GM23338 (cell line): Measurements from ENCODE around the gene BCL11B. TPM values are rescaled to one million over a fixed set of nuclear protein-coding genes. Genes with fewer than 3 reads are reported as not detected.

Experiments used
- ATAC-seq: fragments of 200-7000 bp; cut with Tn5 transposase; 3 replicates; pipeline ENCODE4 v1.9.1; 2020
- DNase-seq: peaks from one replicate; pipeline ENCODE4 v3.0.0-alpha.2; 2015; ENCODE audit warnings: low spot score
- H2AFZ ChIP-seq: fragments of 200-600 bp; sonication (generic); 2 replicates; pipeline ENCODE4 v1.8.0; 2016; ENCODE audit warnings: antibody characterized with exemption, mild to moderate bottlenecking, moderate library complexity
- H3F3A ChIP-seq: fragments of 200-600 bp; sonication (generic); replicated peaks from 2 replicates; pipeline ENCODE4 v1.8.0; 2017; ENCODE audit warnings: antibody characterized with exemption, mixed run types, low read depth
- H3K27ac ChIP-seq: fragments of 200-600 bp; sonication (generic); 2 replicates; pipeline ENCODE4 v1.6.1; 2016; ENCODE audit warnings: low read depth
- H3K27me3 ChIP-seq: fragments of 200-600 bp; sonication (generic); 2 replicates; pipeline ENCODE4 v1.8.0; 2016; ENCODE audit warnings: mild to moderate bottlenecking, mixed run types, moderate library complexity; ENCODE audit not compliant: insufficient read depth
- H3K36me3 ChIP-seq: fragments of 200-600 bp; sonication (generic); 2 replicates; pipeline ENCODE4 v1.8.0; 2016; ENCODE audit warnings: mild to moderate bottlenecking; ENCODE audit not compliant: insufficient read depth
- H3K4me1 ChIP-seq: fragments of 200-600 bp; sonication (generic); 2 replicates; pipeline ENCODE4 v1.8.0; 2016; ENCODE audit warnings: mild to moderate bottlenecking, moderate library complexity; ENCODE audit not compliant: insufficient read depth
- H3K4me2 ChIP-seq: fragments of 200-600 bp; sonication (generic); 2 replicates; pipeline ENCODE4 v1.7.1; 2017; ENCODE audit warnings: mixed run types
- H3K4me3 ChIP-seq: fragments of 200-600 bp; sonication (generic); 2 replicates; pipeline ENCODE4 v1.6.1; 2016; ENCODE audit warnings: mixed run types
- H3K79me2 ChIP-seq: fragments of 200-600 bp; sonication (generic); replicated peaks from 2 replicates; pipeline ENCODE4 v1.8.0; 2017; ENCODE audit warnings: mild to moderate bottlenecking; ENCODE audit not compliant: insufficient read depth
- H3K9me2 ChIP-seq: fragments of 200-600 bp; sonication (generic); 2 replicates; pipeline ENCODE4 v1.8.0; 2017; ENCODE audit not compliant: insufficient read depth
- H4K20me1 ChIP-seq: fragments of 200-600 bp; sonication (generic); replicated peaks from 2 replicates; pipeline ENCODE4 v1.8.0; 2017; ENCODE audit warnings: mild to moderate bottlenecking; ENCODE audit not compliant: insufficient read depth
- H3K27ac Mint-ChIP-seq: 2 replicates; pipeline ENCODE4 v1.8.0; 2020; ENCODE audit warnings: inconsistent platforms, mild to moderate bottlenecking, moderate library complexity, mixed read lengths
- H3K27me3 Mint-ChIP-seq: 3 replicates; pipeline ENCODE4 v1.8.0; 2022; ENCODE audit warnings: low read depth, mild to moderate bottlenecking, moderate library complexity, mixed read lengths, inconsistent platforms; ENCODE audit not compliant: insufficient read depth, poor library complexity
- H3K36me3 Mint-ChIP-seq: 3 replicates; pipeline ENCODE4 v1.8.0; 2021; ENCODE audit warnings: low read depth, mild to moderate bottlenecking, inconsistent platforms, moderate library complexity, mixed read lengths
- H3K4me1 Mint-ChIP-seq: 3 replicates; pipeline ENCODE4 v1.8.0; 2020; ENCODE audit warnings: mild to moderate bottlenecking, inconsistent platforms, mixed read lengths
- H3K4me3 Mint-ChIP-seq: 3 replicates; pipeline ENCODE4 v1.8.0; 2021; ENCODE audit warnings: moderate library complexity, mild to moderate bottlenecking, inconsistent platforms, mixed read lengths
- H3K9me3 Mint-ChIP-seq: 3 replicates; pipeline ENCODE4 v1.8.0; 2020; ENCODE audit warnings: moderate library complexity, mild to moderate bottlenecking, inconsistent platforms, mixed read lengths
- CREB1 ChIP-seq: fragments of 250-450 bp; sonication (Bioruptor Pico); IDR thresholded peaks from 2 replicates; pipeline ENCODE4 v1.5.0; 2020; ENCODE audit warnings: low read depth, mild to moderate bottlenecking, moderate library complexity
- ETS1 ChIP-seq: IDR thresholded peaks from 2 replicates; pipeline ENCODE4 v1.6.1; 2016; ENCODE audit warnings: antibody characterized with exemption
- EZH2 ChIP-seq: fragments of 200-600 bp; sonication (generic); IDR thresholded peaks from one replicate; pipeline ENCODE4 v1.8.0; 2017; ENCODE audit warnings: antibody characterized with exemption, mild to moderate bottlenecking, low read depth; ENCODE audit not compliant: unreplicated experiment
- EZH2phosphoT487 ChIP-seq: fragments of 200-600 bp; sonication (generic); IDR thresholded peaks from one replicate; pipeline ENCODE4 v1.8.1; 2018; ENCODE audit warnings: antibody characterized with exemption; ENCODE audit not compliant: unreplicated experiment
- JUNB ChIP-seq: IDR thresholded peaks from one replicate; pipeline ENCODE4 v1.6.1; 2016; ENCODE audit warnings: antibody characterized with exemption; ENCODE audit not compliant: unreplicated experiment
- NANOG ChIP-seq: IDR thresholded peaks from 2 replicates; pipeline ENCODE4 v1.6.1; 2016; ENCODE audit warnings: antibody characterized with exemption, borderline replicate concordance
- POLR2AphosphoS5 ChIP-seq: IDR thresholded peaks from 2 replicates; pipeline ENCODE4 v1.6.1; 2016; ENCODE audit warnings: antibody characterized with exemption, low read depth
- STAT1 ChIP-seq: IDR thresholded peaks from one replicate; pipeline ENCODE4 v1.6.1; 2016; ENCODE audit warnings: antibody characterized with exemption; ENCODE audit not compliant: unreplicated experiment
- ZNF114 ChIP-seq: fragments of 250-450 bp; sonication (Bioruptor Pico); IDR thresholded peaks from 2 replicates; pipeline ENCODE4 v1.5.0; 2020; ENCODE audit warnings: mild to moderate bottlenecking, moderate library complexity
- ZNF331 ChIP-seq: fragments of 250-450 bp; sonication (Bioruptor Pico); IDR thresholded peaks from 2 replicates; pipeline ENCODE4 v1.5.0; 2020; ENCODE audit warnings: low read depth, mild to moderate bottlenecking, moderate library complexity
- polyA plus RNA-seq: library from polyadenylated mRNA; unstranded; fragments of >200 nt; fragmentation: Nextera tagmentation; extraction: Ambion mirVana; gene quantifications from 2 replicates; pipeline ENCODE4 v1.2.1, GENCODE V29; 2016
- total RNA-seq: library from RNA; depleted of rRNA; stranded (reverse); fragments of >200 nt; shearing (Covaris generic); gene quantifications from 2 replicates; pipeline ENCODE4 v1.2.3, GENCODE V29; 2014
- TF ChIP-seq, protein P1 (sequence below): IDR thresholded peaks from one replicate; pipeline ENCODE4 v1.6.1; 2018; ENCODE audit warnings: antibody characterized with exemption; ENCODE audit not compliant: unreplicated experiment
- TF ChIP-seq, protein P2 (sequence below), 2 experiments: fragments of 200-600 bp in 1 of 2; sonication (generic) in 1 of 2; conservative IDR thresholded peaks; 2 replicates each; pipeline versions ENCODE4 v1.5.1 to v1.6.1; 2016 to 2017; ENCODE audit warnings: antibody characterized with exemption in 2 of 2, low read depth in 2 of 2, mild to moderate bottlenecking in 2 of 2, moderate library complexity in 1 of 2
- TF ChIP-seq, protein P3 (sequence below): fragments of 250-450 bp; sonication (Bioruptor Pico); IDR thresholded peaks from 2 replicates; pipeline ENCODE4 v1.5.0; 2020; ENCODE audit warnings: mild to moderate bottlenecking, moderate library complexity

Gene BCL11B
- total and polyA plus RNA-seq, 2 experiments from 2014 or later: 2.4 to 6.7 TPM

- peak overlapping the region; percentile 44; the same call in 1 of the 2 replicates for H3K4me3 ChIP-seq
- peaks cover 96% of the 10 kb centered on the region for H3K79me2 ChIP-seq
- no peaks in the 10 kb centered on the region for H3K9me3 Mint-ChIP-seq
- peaks cover 3% of the 10 kb centered on the region; the same call in 1 of the 3 replicates for H3K36me3 Mint-ChIP-seq
- H4K20me1 ChIP-seq: 0 out of 2 replicates have a peak, but pooled peaks cover 8% of the 10 kb centered on the region
- H3K27ac Mint-ChIP-seq: no peak overlapping the region; the same call in 1 of the 2 replicates
- peaks cover 4% of the 10 kb centered on the region; the same call in 1 of the 2 replicates for H3F3A ChIP-seq
- peak overlapping the region; percentile 62 for H3K27ac ChIP-seq
- TF ChIP-seq ZNF331 (CRISPR knock-in tag): no peak
- no peak for TF ChIP-seq POLR2AphosphoS5
- TF ChIP-seq STAT1: no peak
- no peak for TF ChIP-seq ETS1
- TF ChIP-seq, protein P1, sequence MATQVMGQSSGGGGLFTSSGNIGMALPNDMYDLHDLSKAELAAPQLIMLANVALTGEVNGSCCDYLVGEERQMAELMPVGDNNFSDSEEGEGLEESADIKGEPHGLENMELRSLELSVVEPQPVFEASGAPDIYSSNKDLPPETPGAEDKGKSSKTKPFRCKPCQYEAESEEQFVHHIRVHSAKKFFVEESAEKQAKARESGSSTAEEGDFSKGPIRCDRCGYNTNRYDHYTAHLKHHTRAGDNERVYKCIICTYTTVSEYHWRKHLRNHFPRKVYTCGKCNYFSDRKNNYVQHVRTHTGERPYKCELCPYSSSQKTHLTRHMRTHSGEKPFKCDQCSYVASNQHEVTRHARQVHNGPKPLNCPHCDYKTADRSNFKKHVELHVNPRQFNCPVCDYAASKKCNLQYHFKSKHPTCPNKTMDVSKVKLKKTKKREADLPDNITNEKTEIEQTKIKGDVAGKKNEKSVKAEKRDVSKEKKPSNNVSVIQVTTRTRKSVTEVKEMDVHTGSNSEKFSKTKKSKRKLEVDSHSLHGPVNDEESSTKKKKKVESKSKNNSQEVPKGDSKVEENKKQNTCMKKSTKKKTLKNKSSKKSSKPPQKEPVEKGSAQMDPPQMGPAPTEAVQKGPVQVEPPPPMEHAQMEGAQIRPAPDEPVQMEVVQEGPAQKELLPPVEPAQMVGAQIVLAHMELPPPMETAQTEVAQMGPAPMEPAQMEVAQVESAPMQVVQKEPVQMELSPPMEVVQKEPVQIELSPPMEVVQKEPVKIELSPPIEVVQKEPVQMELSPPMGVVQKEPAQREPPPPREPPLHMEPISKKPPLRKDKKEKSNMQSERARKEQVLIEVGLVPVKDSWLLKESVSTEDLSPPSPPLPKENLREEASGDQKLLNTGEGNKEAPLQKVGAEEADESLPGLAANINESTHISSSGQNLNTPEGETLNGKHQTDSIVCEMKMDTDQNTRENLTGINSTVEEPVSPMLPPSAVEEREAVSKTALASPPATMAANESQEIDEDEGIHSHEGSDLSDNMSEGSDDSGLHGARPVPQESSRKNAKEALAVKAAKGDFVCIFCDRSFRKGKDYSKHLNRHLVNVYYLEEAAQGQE: no peak
- TF ChIP-seq EZH2: no peak
- TF ChIP-seq CREB1: no peak
- TF ChIP-seq JUNB: no peak
- TF ChIP-seq ZNF114: no peak
- TF ChIP-seq, protein P2, sequence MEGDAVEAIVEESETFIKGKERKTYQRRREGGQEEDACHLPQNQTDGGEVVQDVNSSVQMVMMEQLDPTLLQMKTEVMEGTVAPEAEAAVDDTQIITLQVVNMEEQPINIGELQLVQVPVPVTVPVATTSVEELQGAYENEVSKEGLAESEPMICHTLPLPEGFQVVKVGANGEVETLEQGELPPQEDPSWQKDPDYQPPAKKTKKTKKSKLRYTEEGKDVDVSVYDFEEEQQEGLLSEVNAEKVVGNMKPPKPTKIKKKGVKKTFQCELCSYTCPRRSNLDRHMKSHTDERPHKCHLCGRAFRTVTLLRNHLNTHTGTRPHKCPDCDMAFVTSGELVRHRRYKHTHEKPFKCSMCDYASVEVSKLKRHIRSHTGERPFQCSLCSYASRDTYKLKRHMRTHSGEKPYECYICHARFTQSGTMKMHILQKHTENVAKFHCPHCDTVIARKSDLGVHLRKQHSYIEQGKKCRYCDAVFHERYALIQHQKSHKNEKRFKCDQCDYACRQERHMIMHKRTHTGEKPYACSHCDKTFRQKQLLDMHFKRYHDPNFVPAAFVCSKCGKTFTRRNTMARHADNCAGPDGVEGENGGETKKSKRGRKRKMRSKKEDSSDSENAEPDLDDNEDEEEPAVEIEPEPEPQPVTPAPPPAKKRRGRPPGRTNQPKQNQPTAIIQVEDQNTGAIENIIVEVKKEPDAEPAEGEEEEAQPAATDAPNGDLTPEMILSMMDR (conservative IDR thresholded peaks at IDR 0.05; ENCODE audit: low read depth in 2 of 2): no peak
- no peak for TF ChIP-seq EZH2phosphoT487
- no peak for TF ChIP-seq NANOG
- TF ChIP-seq, protein P3, sequence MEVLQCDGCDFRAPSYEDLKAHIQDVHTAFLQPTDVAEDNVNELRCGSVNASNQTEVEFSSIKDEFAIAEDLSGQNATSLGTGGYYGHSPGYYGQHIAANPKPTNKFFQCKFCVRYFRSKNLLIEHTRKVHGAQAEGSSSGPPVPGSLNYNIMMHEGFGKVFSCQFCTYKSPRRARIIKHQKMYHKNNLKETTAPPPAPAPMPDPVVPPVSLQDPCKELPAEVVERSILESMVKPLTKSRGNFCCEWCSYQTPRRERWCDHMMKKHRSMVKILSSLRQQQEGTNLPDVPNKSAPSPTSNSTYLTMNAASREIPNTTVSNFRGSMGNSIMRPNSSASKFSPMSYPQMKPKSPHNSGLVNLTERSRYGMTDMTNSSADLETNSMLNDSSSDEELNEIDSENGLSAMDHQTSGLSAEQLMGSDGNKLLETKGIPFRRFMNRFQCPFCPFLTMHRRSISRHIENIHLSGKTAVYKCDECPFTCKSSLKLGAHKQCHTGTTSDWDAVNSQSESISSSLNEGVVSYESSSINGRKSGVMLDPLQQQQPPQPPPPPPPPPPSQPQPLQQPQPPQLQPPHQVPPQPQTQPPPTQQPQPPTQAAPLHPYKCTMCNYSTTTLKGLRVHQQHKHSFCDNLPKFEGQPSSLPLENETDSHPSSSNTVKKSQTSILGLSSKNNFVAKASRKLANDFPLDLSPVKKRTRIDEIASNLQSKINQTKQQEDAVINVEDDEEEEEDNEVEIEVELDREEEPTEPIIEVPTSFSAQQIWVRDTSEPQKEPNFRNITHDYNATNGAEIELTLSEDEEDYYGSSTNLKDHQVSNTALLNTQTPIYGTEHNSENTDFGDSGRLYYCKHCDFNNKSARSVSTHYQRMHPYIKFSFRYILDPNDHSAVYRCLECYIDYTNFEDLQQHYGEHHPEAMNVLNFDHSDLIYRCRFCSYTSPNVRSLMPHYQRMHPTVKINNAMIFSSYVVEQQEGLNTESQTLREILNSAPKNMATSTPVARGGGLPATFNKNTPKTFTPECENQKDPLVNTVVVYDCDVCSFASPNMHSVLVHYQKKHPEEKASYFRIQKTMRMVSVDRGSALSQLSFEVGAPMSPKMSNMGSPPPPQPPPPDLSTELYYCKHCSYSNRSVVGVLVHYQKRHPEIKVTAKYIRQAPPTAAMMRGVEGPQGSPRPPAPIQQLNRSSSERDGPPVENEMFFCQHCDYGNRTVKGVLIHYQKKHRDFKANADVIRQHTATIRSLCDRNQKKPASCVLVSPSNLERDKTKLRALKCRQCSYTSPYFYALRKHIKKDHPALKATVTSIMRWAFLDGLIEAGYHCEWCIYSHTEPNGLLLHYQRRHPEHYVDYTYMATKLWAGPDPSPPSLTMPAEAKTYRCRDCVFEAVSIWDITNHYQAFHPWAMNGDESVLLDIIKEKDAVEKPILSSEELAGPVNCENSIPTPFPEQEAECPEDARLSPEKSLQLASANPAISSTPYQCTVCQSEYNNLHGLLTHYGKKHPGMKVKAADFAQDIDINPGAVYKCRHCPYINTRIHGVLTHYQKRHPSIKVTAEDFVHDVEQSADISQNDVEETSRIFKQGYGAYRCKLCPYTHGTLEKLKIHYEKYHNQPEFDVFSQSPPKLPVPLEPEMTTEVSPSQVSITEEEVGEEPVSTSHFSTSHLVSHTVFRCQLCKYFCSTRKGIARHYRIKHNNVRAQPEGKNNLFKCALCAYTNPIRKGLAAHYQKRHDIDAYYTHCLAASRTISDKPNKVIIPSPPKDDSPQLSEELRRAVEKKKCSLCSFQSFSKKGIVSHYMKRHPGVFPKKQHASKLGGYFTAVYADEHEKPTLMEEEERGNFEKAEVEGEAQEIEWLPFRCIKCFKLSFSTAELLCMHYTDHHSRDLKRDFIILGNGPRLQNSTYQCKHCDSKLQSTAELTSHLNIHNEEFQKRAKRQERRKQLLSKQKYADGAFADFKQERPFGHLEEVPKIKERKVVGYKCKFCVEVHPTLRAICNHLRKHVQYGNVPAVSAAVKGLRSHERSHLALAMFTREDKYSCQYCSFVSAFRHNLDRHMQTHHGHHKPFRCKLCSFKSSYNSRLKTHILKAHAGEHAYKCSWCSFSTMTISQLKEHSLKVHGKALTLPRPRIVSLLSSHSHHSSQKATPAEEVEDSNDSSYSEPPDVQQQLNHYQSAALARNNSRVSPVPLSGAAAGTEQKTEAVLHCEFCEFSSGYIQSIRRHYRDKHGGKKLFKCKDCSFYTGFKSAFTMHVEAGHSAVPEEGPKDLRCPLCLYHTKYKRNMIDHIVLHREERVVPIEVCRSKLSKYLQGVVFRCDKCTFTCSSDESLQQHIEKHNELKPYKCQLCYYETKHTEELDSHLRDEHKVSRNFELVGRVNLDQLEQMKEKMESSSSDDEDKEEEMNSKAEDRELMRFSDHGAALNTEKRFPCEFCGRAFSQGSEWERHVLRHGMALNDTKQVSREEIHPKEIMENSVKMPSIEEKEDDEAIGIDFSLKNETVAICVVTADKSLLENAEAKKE: no peak
- peaks cover 95% of the 10 kb centered on the region for H3K4me1 Mint-ChIP-seq
- H3K36me3 ChIP-seq: no peaks in the 10 kb centered on the region
- H2AFZ ChIP-seq: no peak overlapping the region
- no peaks in the 10 kb centered on the region for H3K27me3 ChIP-seq
- peak overlapping the region; percentile 55 for H3K4me3 Mint-ChIP-seq
- DNase-seq (peak; percentile 41), ATAC-seq (no peak)
- H3K27me3 Mint-ChIP-seq: peaks cover 7% of the 10 kb centered on the region
- H3K4me1 ChIP-seq: peaks cover 94% of the 10 kb centered on the region
- no peaks in the 10 kb centered on the region for H3K9me2 ChIP-seq
- H3K4me2 ChIP-seq: peak overlapping the region; percentile 73
Observed at GRCh38 chr14:99261912-99262787, 9.8 kb downstream of the BCL11B start.
